Transverse colon (tissue), 4 donors: ENCODE results near the gene ZNF451. TPM values are rescaled to one million over a fixed set of nuclear protein-coding genes. Genes with fewer than 3 reads are reported as not detected.

Experiments used
- DNase-seq: peaks from one replicate; pipeline ENCODE4 v3.0.0-alpha.2; 2019
- H3K27ac ChIP-seq, 4 donors: fragments of 200-600 bp; sonication (generic); 2 replicates each; pipeline ENCODE4 v1.5.1; 2016 to 2018; ENCODE audit warnings: inconsistent platforms in 4 of 4
- H3K27me3 ChIP-seq: fragments of 200-600 bp; sonication (generic); 2 replicates; pipeline ENCODE4 v1.5.1; 2017; ENCODE audit warnings: inconsistent platforms
- H3K36me3 ChIP-seq, 4 donors: fragments of 200-600 bp; sonication (generic); 2 replicates each; pipeline ENCODE4 v1.5.1; 2017 to 2019; ENCODE audit warnings: inconsistent platforms in 4 of 4
- H3K4me1 ChIP-seq, 4 donors: fragments of 200-600 bp; sonication (generic); 2 replicates each; pipeline ENCODE4 v1.5.1; 2017 to 2020; ENCODE audit warnings: inconsistent platforms in 4 of 4
- H3K4me3 ChIP-seq, 4 donors: fragments of 200-600 bp; sonication (generic); 1 replicate in 1 of 4; 2 replicates in 3 of 4; pipeline versions ENCODE4 v1.5.1 to v1.6.1; 2017 to 2019; ENCODE audit warnings: inconsistent platforms in 4 of 4
- H3K9me3 ChIP-seq, 2 donors: fragments of 200-600 bp; sonication (generic); 2 replicates each; pipeline ENCODE4 v1.5.1; 2017 to 2019; ENCODE audit warnings: inconsistent platforms in 2 of 2
- EP300 ChIP-seq: sonication (generic); formaldehyde crosslinking; IDR thresholded peaks from one replicate; pipeline ENCODE4 v1.6.1; 2017; ENCODE audit warnings: antibody characterized with exemption, low read depth
- POLR2A ChIP-seq: fragments of 450-650 bp; IDR thresholded peaks from one replicate; pipeline ENCODE4 v1.6.1; 2016; ENCODE audit warnings: antibody characterized with exemption, mild to moderate bottlenecking, moderate library complexity
- POLR2AphosphoS5 ChIP-seq, 3 donors: sonication (generic); formaldehyde crosslinking; IDR thresholded peaks; one replicate each; pipeline ENCODE4 v1.6.1; 2016; ENCODE audit warnings: antibody characterized with exemption in 3 of 3
- WGBS, 2 donors: methylation state at CpG; one replicate each; pipeline ENCODE4 v1.1.5; 2018; ENCODE audit warnings: low coverage in 1 of 2; 5-methylcytosine and 5-hydroxymethylcytosine counted together
- in situ Hi-C, 4 donors: fragments of 200-750 bp; cut with MboI; loops; one replicate each; pipeline versions ENCODE4 v1.15.0 to v1.15.1; 2017; ENCODE audit warnings: low sequenced_read_pairs in 3 of 4, low pct_ligation_motif_present in 1 of 4, low pct_unique_long_range_greater_than_20kb in 1 of 4
- intact Hi-C: fragments of 100-400 bp; cut with DNase I; formaldehyde crosslinking; loops from one replicate; pipeline ENCODE4 v1.15.1; 2023; ENCODE audit warnings: low total_unique reads
- total RNA-seq, 4 donors: library from RNA; depleted of rRNA; stranded (reverse); fragments of >200 nt; gene quantifications; one replicate each; pipeline ENCODE4 v1.1.0, GENCODE V29; 2016
- TF ChIP-seq, protein P1 (sequence below), 5 experiments: fragments of 200-600 bp in 3 of 5; fragments of 450-650 bp in 2 of 5; sonication (generic) in 3 of 5; IDR thresholded peaks; 1 replicate in 2 of 5; 2 replicates in 3 of 5; pipeline ENCODE4 v1.5.1; 2016 to 2017; ENCODE audit warnings: antibody characterized with exemption in 5 of 5, inconsistent platforms in 3 of 5, mild to moderate bottlenecking in 2 of 5, moderate library complexity in 1 of 5

Gene ZNF451
- total RNA-seq, 4 donors from 2014 or later: 43.7 to 67.5 (median 52.4) TPM

DNA sequence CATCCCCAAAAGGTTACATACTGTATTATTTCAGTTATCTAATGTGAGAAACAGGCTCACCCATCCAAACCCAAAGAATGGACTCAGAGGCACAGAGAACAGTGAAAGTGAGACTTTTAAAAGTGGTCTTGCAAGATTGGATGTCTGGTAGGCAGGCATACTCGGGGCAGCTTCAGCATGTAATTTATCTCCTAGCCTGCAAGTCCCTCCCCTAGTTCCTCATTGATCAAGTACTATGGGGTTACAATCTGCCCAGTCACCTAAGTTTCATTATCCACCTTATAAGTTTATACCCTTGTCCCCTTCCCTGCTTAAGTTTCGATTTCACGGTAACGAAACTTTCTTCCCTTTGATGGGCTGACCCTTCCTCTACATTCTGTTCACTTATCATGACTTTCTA is 20.8 kb upstream of the ZNF451 start:
- in situ Hi-C loops (no loop called here), intact Hi-C loops (no loop called here)
- TF ChIP-seq, protein P1, sequence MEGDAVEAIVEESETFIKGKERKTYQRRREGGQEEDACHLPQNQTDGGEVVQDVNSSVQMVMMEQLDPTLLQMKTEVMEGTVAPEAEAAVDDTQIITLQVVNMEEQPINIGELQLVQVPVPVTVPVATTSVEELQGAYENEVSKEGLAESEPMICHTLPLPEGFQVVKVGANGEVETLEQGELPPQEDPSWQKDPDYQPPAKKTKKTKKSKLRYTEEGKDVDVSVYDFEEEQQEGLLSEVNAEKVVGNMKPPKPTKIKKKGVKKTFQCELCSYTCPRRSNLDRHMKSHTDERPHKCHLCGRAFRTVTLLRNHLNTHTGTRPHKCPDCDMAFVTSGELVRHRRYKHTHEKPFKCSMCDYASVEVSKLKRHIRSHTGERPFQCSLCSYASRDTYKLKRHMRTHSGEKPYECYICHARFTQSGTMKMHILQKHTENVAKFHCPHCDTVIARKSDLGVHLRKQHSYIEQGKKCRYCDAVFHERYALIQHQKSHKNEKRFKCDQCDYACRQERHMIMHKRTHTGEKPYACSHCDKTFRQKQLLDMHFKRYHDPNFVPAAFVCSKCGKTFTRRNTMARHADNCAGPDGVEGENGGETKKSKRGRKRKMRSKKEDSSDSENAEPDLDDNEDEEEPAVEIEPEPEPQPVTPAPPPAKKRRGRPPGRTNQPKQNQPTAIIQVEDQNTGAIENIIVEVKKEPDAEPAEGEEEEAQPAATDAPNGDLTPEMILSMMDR (IDR thresholded peaks at IDR 0.05): no peak
- TF ChIP-seq POLR2AphosphoS5 (IDR thresholded peaks at IDR 0.05) (no peak), POLR2A (no peak), EP300 (no peak)
- H3K27me3 ChIP-seq: no peaks in the 10 kb centered on the region
- 90 to 92% methylated on average over 4 of the region's 4 CpGs for WGBS, 2 donors
- no peak overlapping the region for H3K27ac ChIP-seq
- no peak overlapping the region for H3K4me3 ChIP-seq
- H3K36me3 ChIP-seq: no peaks in the 10 kb centered on the region
- H3K9me3 ChIP-seq: no peaks in the 10 kb centered on the region
- no peak for DNase-seq
- H3K4me1 ChIP-seq: no peaks in the 10 kb centered on the region

DNA sequence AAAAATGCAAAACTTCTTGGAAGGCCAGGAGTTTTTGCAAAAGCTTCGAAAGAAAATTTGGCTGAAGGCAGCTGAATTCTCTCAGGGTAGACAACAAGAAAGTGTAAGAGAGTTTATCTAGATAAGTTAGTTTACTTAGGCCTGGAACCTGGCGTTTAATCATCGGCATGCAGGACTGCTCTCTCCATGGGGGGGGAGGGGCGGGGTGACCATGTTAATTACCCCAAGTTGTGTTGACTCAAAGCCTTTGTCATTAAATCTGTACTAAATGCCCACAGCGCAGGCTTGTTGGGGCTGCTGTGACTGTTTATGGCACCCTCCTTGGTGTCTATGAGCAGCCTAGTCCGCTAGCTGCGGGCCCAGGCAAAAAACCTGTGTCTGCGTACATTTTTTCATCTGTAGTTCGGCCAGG is 20.1 kb upstream of the ZNF451 start:
- Histone ChIP-seq H3K36me3 (no peaks in the 10 kb centered on the region), H3K4me3 (no peak overlapping the region), H3K4me1 (no peaks in the 10 kb centered on the region), H3K27ac (no peak overlapping the region), H3K9me3 (no peaks in the 10 kb centered on the region), H3K27me3 (no peaks in the 10 kb centered on the region)
- WGBS, 2 donors: 85% methylated on average over 8 of the region's 9 CpGs; no CpG with 5 or more reads in 1 of the 2 donors
- TF ChIP-seq POLR2AphosphoS5 (IDR thresholded peaks at IDR 0.05) (no peak), EP300 (no peak), POLR2A (no peak)
- TF ChIP-seq, protein P1 (IDR thresholded peaks at IDR 0.05): no peak
- intact Hi-C loops: no loop called here
- no peak for DNase-seq
- in situ Hi-C loops: no loop called here

DNA sequence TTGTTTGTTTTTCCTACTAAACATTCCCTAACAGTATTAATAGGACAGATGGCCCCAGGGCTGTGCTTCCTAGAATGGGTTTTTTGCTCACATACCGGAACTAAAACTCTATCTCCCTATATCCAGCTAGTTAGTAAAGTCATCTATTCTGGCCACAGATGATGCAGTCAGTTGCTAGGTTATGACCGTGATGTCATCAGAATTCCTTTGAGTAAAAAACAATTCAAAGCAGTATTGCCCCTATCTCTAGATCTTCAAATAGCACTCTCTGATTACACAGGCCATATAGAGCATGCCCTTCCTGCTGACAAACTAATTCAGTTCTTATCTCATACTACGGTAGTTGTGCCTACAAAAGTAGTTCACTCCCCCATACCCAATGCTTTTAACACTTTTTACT is 17.9 kb upstream of the ZNF451 start:
- Histone ChIP-seq H3K27ac (no peak overlapping the region), H3K36me3 (no peaks in the 10 kb centered on the region), H3K27me3 (no peaks in the 10 kb centered on the region), H3K9me3 (no peaks in the 10 kb centered on the region), H3K4me3 (no peak overlapping the region), H3K4me1 (no peaks in the 10 kb centered on the region)
- TF ChIP-seq POLR2AphosphoS5 (IDR thresholded peaks at IDR 0.05) (no peak), EP300 (no peak), POLR2A (no peak)
- TF ChIP-seq, protein P1 (IDR thresholded peaks at IDR 0.05): no peak
- intact Hi-C loops: no loop called here
- in situ Hi-C loops: no loop called here
- 78 to 83% methylated on average over 2 to 3 of the region's 3 CpGs for WGBS, 2 donors
- no peak for DNase-seq

DNA sequence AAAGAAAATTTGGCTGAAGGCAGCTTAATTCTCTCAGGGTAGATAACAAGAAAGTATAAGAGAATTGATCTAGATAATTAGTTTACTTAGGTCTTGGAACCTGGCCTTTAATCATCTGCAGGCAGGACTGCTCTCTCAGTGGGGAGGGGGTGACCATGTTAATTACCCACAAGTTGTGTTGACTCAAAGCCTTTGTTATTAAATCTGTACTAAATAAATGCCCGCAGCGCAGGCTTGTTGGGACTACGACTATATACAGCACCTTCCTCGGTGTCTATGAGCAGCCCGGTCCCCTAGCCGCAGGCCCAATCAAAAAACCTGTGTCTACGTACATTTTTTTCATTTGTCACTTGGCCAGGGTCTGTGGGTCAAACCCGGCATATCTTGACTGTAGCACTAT is 15.6 kb upstream of the ZNF451 start:
- no peaks in the 10 kb centered on the region for H3K9me3 ChIP-seq
- in situ Hi-C loops: no loop called here
- no peak overlapping the region for H3K4me3 ChIP-seq
- intact Hi-C loops: no loop called here
- H3K4me1 ChIP-seq: no peaks in the 10 kb centered on the region
- H3K36me3 ChIP-seq: no peaks in the 10 kb centered on the region
- TF ChIP-seq, protein P1 (IDR thresholded peaks at IDR 0.05): no peak
- TF ChIP-seq POLR2A: no peak
- no peak for TF ChIP-seq EP300
- TF ChIP-seq POLR2AphosphoS5 (IDR thresholded peaks at IDR 0.05): no peak
- H3K27me3 ChIP-seq: no peaks in the 10 kb centered on the region
- DNase-seq: no peak
- no peak overlapping the region for H3K27ac ChIP-seq
- WGBS, 2 donors: 90 to 95% methylated on average over 8 of the region's 8 CpGs
